NCI-H187 (cell line): ENCODE measurements around the gene COA8.

ENCODE experiments used
- DNase-seq, 2 experiments: peaks; one replicate each; lab custom pipeline; 2025; lab: John Stamatoyannopoulos, UW

The COA8 gene

GRCh38 chr14:103526247-103526913, 36.4 kb upstream of the COA8 start:
- no peak for DNase-seq

GRCh38 chr14:103526914-103527248, 35.9 kb upstream of the COA8 start:
- DNase-seq: no peak

- DNase-seq: no peak
These were observed 35.2 kb upstream of the COA8 start for GRCh38 chr14:103527408-103528145.

GRCh38 chr14:103528146-103528586, 34.6 kb upstream of the COA8 start:
- DNase-seq: no peak

GRCh38 chr14:103528587-103529382, 34.0 kb upstream of the COA8 start, which contains the start of gene TRMT61A:
Gene TRMT61A, plus strand, starts transcription at chr14:103529196. Its CDS starts 783 bp downstream, at chr14:103529979.
- DNase-seq: peak; percentile 60 to 93

DNA sequence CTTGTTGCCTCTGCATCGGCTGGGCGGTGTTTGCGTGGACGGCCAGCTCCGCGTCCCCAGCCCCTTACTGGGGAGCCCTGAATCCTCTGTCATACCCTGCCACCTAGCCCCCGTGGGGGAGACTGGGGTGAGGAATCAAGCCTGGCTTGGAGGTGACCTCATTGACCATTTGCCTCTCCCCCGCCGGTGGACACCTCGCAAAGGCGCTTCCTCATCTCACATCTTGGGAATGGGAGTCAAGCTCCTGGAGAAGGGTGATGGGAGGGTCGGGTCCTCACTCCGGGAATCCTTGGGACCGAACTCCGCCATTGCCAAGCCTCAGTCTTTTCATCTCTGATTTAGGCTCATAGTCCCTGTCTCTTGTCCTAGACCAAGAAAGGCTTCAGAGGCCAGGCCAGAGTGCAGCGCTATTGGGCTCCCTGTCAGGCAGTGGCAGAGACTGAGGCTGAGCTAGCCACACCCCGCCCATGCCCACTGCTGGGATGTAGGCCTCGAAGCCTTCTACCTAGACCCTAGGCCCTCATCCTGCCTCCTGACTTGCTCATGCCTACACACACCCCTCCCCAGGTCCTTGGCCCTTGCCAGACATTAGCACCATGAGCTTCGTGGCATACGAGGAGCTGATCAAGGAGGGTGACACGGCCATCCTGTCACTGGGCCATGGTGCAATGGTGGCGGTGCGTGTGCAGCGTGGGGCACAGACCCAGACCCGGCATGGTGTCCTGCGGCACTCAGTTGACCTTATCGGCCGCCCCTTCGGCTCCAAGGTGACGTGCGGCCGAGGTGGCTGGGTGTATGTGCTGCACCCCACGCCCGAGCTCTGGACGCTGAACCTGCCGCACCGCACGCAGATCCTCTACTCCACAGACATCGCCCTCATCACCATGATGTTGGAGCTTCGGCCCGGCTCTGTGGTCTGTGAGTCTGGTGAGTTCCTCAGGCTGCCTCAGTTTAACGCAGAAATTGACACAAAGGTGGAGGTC, 33.1 kb upstream of the COA8 start:
- no peak for DNase-seq

DNA sequence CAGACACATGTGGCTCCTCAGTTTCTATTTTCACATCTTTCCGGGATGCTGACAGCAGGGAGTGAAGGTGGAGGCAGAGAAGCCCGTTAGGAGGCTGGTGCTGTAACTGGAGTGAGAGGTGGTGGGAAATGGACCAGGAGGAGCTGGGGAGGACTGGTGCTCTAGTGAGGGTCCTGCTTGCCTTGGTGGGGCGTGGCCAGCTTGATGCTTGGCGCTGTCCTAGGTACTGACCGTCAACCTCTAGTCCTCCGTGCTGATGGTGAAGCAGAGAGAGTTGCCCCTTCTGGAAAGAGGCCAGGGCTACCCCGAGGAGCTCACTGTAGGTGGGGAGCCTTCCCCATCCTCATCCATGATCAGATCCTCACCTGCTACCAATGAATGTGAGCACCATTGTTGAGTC, 32.4 kb upstream of the COA8 start:
- no peak for DNase-seq

- no peak for DNase-seq
These were observed 31.9 kb upstream of the COA8 start for GRCh38 chr14:103530831-103531230.

GRCh38 chr14:103531421-103532215, 31.1 kb upstream of the COA8 start:
- no peak for DNase-seq

DNA sequence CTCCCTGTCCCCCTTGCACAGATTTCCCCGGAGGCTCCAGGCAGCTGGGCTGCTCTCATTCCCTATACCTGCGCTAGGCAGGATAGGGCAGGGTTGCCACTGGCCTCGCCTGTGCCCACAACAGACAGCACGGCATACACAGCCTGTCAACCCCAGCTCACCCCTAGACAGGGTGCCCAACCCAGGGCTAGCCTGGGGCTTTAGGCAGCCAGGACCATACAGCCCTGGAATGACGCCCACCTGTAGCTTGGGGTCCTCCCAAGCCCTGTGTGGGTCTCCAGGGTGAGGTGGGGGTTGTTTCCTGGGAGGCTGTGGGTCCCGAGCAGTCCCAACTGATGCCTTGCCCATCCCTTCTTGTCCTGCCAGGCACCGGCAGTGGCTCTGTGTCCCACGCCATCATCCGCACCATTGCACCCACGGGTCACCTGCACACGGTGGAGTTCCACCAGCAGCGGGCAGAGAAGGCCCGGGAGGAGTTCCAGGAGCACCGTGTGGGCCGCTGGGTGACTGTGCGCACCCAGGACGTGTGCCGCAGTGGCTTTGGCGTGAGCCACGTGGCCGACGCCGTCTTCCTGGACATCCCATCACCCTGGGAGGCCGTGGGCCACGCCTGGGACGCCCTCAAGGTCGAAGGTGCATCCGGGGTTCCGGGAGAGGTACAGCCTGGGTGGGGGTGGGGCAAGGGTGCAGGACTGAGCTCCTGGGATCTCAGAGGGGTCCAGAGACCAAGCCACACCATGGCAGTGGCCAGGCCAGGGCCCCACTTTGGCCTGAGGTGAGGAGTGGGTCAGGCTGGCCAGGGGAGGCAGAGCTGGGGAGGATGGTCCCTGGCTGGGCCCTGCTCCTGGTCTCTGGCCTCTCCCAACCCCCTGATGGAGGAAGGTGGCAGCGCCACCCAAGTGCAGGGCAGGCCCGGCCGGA, 30.3 kb upstream of the COA8 start:
- DNase-seq: no peak

- no peak for DNase-seq
These were observed 29.4 kb upstream of the COA8 start for GRCh38 chr14:103533137-103533998.

GRCh38 chr14:103533999-103534575, 28.7 kb upstream of the COA8 start:
- DNase-seq: no peak

- no peak for DNase-seq
These were observed 28.1 kb upstream of the COA8 start for GRCh38 chr14:103534576-103535061.

DNA sequence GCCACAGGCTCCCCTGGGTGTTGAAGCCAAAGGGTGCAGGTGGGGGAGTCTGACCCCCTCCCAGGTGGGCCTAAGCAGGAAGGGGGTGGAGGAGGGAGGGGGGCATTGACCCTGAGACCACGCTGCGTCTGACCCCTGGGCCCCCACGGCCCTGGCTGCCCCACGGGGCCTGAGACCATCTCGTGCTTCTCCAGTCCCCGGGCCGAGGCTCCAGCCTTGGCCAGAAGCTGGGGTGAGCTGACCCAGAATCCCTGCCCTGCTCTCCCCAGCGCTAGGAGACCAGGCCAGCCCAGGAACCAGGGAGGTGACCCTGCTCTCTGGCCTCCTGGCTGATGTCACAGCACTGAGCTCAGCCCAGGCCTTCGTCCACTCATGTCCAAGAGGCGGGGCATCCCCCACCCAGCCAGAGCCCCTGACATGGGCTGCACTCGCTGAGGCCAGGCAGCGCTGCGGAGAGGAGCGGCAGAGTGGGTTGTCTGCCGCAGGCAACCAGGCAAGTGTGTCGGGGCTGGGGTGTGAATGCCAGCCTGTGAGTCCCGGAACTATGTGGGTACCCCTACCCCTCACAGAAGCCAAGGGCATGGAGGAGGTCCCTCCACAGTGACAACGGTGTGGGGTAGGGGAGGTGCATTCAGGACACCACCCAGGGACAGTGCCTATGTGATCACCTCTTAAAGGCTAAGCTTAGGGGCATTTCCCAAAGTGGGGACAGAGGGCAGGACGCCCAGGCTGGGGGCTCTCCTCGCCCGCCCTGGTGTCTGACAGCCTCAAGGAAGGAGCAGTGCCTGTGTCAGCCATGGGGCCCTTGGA, 27.5 kb upstream of the COA8 start:
- no peak for DNase-seq

DNA sequence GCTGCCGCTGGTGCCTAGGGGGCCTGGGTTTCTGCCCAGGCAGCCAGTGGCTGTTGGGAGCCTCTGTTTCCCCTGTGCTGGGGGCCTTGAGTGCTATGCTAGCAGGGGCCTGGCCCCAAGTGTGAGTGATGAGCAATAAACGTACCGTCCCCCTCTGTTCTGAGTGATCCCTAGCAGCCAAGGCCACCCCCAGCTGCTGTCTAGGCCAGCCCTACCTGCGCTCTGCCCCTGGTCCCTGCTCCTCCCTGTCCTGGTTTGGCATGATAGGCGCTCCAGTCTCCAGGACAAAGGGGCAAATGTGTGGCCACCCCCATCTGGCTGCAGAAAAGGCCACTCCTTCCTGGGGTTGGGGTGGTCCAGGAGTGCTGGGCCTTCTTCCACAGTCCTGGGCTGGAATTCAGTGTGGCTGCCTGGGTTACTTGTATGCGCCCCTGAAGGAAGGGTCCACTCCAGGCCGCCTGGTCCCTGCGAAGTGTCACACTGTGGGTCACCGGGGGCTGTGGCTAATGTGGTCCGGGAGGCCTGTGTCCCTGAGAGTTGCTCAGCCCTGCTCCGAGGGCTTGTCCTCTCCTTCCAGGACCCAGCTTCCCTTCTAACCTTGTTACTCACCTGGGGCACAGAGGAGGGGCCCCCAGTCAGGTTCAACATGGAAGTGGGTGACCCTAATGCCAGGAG, 26.7 kb upstream of the COA8 start:
- DNase-seq: no peak

GRCh38 chr14:103536693-103537092, 26.1 kb upstream of the COA8 start:
- DNase-seq: no peak
